ENCODE measurements around the gene CSTPP1. TPM values are rescaled to one million over a fixed set of nuclear protein-coding genes. Genes with fewer than 3 reads are reported as not detected.
"Not testable (repeated sequence)": the region's sequence is repeated elsewhere in the genome, so short reads cannot be mapped to it uniquely, and the experiment has no call there.

The CSTPP1 gene
- total RNA-seq, 4 donors from 2014 or later, result 31.8 to 42.1 (median 39.1) TPM

GRCh38 chr11:46917109-46917761 lies 19.3 kb upstream of the CSTPP1 start:
- Histone ChIP-seq H3K36me3 (no peaks in the 10 kb centered on the region), H3K27me3 (no peaks in the 10 kb centered on the region), H3K4me1 (peaks cover 0 to 38% (median 13%) of the 10 kb centered on the region in 4 donors), H3K4me3 (peak overlapping the region; percentile 58 to 89 (median 70)), H3K27ac (peak overlapping the region; percentile 54 to 73 (median 58)), H3K9me3 (no peaks in the 10 kb centered on the region)
- peak in 2 of 3 donors; percentile 57 to 59 for DNase-seq
- TF ChIP-seq CTCF (IDR thresholded peaks at IDR 0.05) (no peak), POLR2A (IDR thresholded peaks at IDR 0.05) (peak in 1 of 2 donors; percentile 27)

DNA sequence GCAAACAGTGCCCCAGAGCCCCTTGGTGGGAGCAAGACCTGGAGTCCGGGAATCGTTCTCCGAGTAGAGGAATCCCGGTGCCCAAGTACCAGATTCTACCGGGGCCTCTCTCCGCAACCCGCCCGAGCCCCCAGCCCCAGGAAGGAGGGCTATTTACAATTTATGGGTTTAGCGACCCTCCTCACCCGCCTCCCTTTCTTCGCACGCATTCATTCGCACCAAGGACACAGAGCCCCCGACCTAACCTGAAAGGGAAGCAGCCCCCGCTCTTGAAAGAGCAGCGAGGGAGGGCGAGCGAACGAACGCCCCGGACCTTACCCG lies 18.8 kb upstream of the CSTPP1 start:
- H3K9me3 ChIP-seq, result no peaks in the 10 kb centered on the region
- H3K4me1 ChIP-seq, result peaks cover 0 to 33% (median 13%) of the 10 kb centered on the region in 4 donors
- TF ChIP-seq CTCF (IDR thresholded peaks at IDR 0.05) (no peak), POLR2A (IDR thresholded peaks at IDR 0.05) (no peak)
- DNase-seq, result no peak
- H3K4me3 ChIP-seq, result peak overlapping the region; percentile 58 to 89 (median 70)
- no peaks in the 10 kb centered on the region for H3K36me3 ChIP-seq
- H3K27ac ChIP-seq, result peak overlapping the region; percentile 56 to 73 (median 64)
- H3K27me3 ChIP-seq, result no peaks in the 10 kb centered on the region

DNA sequence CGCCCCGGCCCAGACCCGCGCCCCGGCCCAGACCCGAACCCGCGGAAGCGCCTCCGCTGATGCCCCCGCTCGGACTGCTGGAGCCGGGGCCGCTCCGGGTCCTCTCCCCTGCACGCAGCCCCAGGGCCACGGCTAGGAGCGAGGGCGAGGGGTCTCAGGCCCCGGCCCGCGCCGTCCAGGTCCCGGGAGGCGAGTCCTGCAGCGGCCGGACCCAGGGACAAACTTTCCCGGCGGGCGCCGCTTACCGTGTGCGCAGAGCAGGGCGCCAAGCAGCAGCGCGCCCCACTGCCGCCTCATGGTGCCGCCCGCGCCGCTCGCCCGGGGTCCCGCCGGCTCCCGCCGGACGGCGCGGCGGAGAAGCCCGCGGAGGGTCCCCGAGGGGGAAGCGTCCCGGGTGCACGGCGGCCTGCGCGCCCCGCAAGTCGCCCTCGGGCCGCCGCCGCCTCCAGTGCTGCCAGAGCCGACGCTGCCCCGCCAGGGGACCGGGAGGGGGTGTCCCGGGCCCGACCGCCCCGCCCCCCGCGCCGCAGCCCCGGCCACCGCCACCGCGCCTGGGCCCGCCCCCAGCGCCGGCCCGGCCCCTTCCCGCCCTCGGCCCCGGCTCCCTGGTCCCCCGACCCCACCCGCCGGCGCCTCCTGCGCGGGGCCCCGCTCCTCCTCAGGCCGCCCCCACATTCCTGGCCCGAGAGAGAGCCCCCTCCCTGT lies 18.3 kb upstream of the CSTPP1 start, which contains the start of gene LRP4:
LRP4 (minus strand) TSS at position 468 of the 705 bp plus-strand sequence; CDS start at position 297, 171 bp downstream.
- Histone ChIP-seq H3K27ac (peak within 1 kb of the TSS; percentile 56 to 73 (median 64)), H3K4me1 (peaks cover 0 to 29% (median 13%) of the 10 kb centered on the region in 4 donors), H3K27me3 (no peaks in the 10 kb centered on the region), H3K9me3 (no peaks in the 10 kb centered on the region), H3K4me3 (peak within 1 kb of the TSS; percentile 58 to 89 (median 70)), H3K36me3 (no peaks in the 10 kb centered on the region)
- TF ChIP-seq CTCF (IDR thresholded peaks at IDR 0.05), result peak in 2 of 6 experiments; percentile 10 to 39
- TF ChIP-seq POLR2A (IDR thresholded peaks at IDR 0.05), result no peak
- peak in 2 of 3 donors; percentile 64 to 76 for DNase-seq

DNA sequence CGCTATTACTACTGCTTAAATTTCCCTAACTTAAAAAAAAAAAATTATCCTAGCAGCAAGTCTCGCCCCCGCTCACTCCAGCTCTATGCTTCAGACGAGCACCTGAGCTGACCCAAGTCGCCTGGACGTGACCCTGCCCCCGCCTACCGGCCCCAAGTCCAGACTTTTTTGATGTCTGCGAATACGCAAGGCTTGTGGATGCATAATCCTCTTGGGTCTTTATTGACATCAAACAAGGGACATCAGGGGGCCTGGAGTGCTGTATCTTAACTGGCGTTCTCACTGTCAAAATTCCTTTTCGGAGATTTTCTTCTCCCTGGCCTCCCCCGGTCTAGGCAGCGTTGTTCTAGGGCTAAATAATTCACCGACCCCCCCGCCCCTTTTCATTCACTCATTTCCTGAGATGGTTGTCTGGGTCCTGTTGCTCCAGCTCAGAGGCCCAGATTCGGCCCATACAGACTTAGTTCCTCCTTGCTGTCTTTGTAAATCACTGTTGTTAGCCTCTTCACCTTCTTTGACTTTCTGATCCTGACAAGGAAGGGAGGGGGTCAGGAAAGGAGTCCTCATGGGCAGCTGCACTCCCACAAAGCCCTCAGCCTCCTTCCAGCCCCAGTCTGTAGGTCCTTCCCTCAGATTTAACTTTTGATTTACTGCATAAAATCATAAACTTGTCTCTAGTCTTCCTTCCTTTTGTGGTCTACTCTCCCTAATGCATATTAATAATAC lies 17.6 kb upstream of the CSTPP1 start:
- DNase-seq, result no peak
- no peak for TF ChIP-seq CTCF (IDR thresholded peaks at IDR 0.05)
- TF ChIP-seq POLR2A (IDR thresholded peaks at IDR 0.05), result no peak
- peaks cover 0 to 29% (median 13%) of the 10 kb centered on the region in 4 donors for H3K4me1 ChIP-seq

GRCh38 chr11:46920755-46921154 lies 15.8 kb upstream of the CSTPP1 start:
- no peaks in the 10 kb centered on the region for H3K36me3 ChIP-seq
- no peak overlapping the region for H3K4me3 ChIP-seq
- DNase-seq, result no peak
- TF ChIP-seq POLR2A (IDR thresholded peaks at IDR 0.05), result no peak
- no peak for TF ChIP-seq CTCF (IDR thresholded peaks at IDR 0.05)
- H3K9me3 ChIP-seq, result no peaks in the 10 kb centered on the region
- peaks cover 0 to 24% (median 13%) of the 10 kb centered on the region in 4 donors for H3K4me1 ChIP-seq
- H3K27me3 ChIP-seq, result no peaks in the 10 kb centered on the region
- peak overlapping the region in 2 of 4 donors; percentile 17 to 63 for H3K27ac ChIP-seq

More for the DNA sequence above, 17.6 kb upstream of the CSTPP1 start:
- Histone ChIP-seq H3K27ac (peak overlapping the region in 2 of 4 donors; percentile 46 to 69), H3K36me3 (no peaks in the 10 kb centered on the region), H3K4me3 (peak overlapping the region; percentile 58 to 89 (median 70)), H3K27me3 (no peaks in the 10 kb centered on the region), H3K9me3 (no peaks in the 10 kb centered on the region)

DNA sequence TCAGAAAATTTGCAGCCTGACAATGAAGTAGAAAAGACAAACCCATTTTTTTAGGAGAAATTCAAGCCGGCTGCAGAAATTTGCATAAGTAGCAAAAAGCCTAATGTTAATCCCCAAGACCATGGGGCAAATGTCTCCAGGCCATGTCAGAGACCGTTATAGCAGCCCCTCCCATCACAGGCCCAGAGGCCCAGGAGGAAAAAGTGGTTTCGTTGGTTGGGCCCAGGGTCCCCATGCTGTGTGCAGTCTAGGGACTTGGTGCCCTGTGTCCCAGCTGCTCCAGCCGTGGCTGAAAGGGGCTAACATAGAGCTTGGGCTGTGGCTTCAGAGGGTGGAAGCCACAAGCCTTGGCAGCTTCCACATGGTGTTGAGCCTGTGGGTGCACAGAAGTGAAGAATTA lies 8.6 kb upstream of the CSTPP1 start:
- H3K27ac ChIP-seq, DNase-seq, H3K9me3 ChIP-seq, H3K27me3 ChIP-seq, H3K36me3 ChIP-seq, H3K4me3 ChIP-seq: not testable (repeated sequence)
- peaks cover 0 to 15% (median 0%) of the 10 kb centered on the region in 4 donors for H3K4me1 ChIP-seq

DNA sequence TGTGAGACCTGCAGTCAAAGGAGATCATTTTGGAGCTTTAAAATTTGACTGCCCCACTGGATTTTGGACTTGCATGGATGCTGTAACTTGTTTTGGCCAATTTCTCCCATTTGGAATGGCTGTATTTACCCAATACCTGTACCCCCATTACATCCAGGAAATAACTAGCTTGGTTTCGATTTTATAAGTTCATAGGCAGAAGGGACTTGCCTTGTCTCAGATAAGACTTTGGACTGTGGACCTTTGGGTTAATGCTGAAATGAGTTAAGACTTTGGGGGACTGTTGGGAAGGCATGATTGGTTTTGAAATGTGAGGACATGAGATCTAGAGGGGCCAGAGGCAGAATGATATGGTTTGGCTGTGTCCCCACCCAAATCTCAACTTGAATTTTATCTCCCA lies 7.9 kb upstream of the CSTPP1 start:
- peak overlapping the region in 2 of 4 donors; percentile 5 to 17 for H3K27ac ChIP-seq
- not testable (repeated sequence) for DNase-seq

More for the DNA sequence above, 7.9 kb upstream of the CSTPP1 start:
- H3K36me3 ChIP-seq, H3K9me3 ChIP-seq, H3K4me3 ChIP-seq, H3K27me3 ChIP-seq: not testable (repeated sequence)
- peaks cover 0 to 15% (median 0%) of the 10 kb centered on the region in 4 donors for H3K4me1 ChIP-seq

Measured in Peyer's patch (tissue), 4 donors.